ENCODE data around the gene ZNF569. TPM values are rescaled to one million over a fixed set of nuclear protein-coding genes. Genes with fewer than 3 reads are reported as not detected.

ZNF569 gene
- 6.0 TPM for total RNA-seq
- long read RNA-seq, full-length matches to known transcripts = 1 of 2 reads
- long read RNA-seq, partial matches to known transcripts = 0 of 2 reads
- long read RNA-seq, other reads (novel, unspliced or antisense) = 1 of 2 reads

GRCh38 chr19:37466798-37467607 is at the start of gene ZNF569:
Gene ZNF569 (minus strand): TSS chr19:37467444. CDS start chr19:37444921, 22,523 bp downstream.
- intact Hi-C loops (cut with DNase I) = loop anchor here (2.0 to 10.0 kb wide), 5 partner anchors 40 to 695 kb away; partner anchors contain the start of genes ZNF383, ZNF527, ZNF793 and ZNF850
- DNase-seq (ENCODE audit: missing footprints) = peak; percentile 93
- ATAC-seq = peak; percentile 83

- intact Hi-C loops (cut with DNase I) = no loop called here
- DNase-seq (ENCODE audit: missing footprints) = no peak
These were observed 46.2 kb upstream of the ZNF569 start for GRCh38 chr19:37513397-37513796.

DNA sequence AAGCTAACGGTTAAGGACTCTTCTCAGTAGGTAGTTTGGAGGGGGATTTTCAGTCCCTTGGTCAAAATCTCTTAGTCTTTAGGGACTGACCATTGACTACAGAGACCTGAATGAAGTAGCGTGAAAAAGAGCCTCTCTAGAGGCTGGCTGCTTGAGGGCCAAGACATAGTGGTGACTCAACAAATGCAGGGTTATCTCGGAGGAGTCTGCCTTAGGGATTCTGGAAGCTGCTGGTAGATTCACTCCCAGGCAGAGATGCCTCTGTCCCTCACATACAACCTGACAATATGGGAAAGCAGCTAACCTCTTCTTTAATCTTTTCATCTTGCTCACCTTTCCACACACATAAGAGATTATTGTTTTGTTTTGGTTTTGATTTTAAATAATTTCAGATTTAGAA is 44.6 kb upstream of the ZNF569 start:
- DNase-seq (ENCODE audit: missing footprints) (no peak), ATAC-seq (no peak)
- intact Hi-C loops (cut with DNase I) = no loop called here

More at GRCh38 chr19:37513397-37513796, 46.2 kb upstream of the ZNF569 start:
- no peak for ATAC-seq

DNA sequence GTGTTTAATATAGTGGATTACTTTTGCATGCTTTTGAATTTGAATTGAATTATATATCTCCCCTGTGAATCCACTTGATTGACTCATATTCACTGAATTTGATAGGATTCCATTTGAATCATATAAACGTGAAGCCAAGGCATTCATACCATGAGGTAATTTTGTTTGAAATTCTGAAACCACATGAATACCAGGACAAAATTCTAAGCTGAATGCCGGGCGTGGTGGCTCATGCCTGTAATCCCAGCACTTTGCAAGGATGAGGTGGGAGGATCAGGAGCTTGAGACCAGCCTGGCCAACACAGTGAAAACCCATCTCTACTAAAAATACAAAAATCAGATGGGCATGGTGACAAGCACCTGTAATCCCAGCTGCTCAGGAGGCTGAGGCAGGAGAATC is 43.9 kb upstream of the ZNF569 start:
- DNase-seq (ENCODE audit: missing footprints) = no peak
- intact Hi-C loops (cut with DNase I) = no loop called here
- ATAC-seq = no peak

DNA sequence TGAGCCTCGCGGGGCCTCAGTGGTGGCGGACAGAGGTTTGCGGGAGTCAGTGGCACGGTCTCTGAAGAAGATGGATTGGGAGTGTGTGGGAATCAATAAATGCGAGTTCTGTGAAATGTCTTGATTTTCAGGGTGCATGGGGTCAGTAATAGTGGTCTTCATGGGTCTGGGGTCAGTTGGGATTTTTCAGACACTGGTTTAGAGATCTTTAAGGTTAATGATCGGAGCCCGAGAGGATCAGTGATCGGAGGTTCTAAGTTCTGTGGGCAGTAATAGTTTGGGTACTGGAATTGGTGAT is 39.9 kb upstream of the ZNF569 start:
- DNase-seq (ENCODE audit: missing footprints) = no peak
- intact Hi-C loops (cut with DNase I) = loop anchor here (2.0 kb wide), 1 partner anchor 40 kb away; the partner anchor contains the start of gene ZNF569
- no peak for ATAC-seq

- DNase-seq (ENCODE audit: missing footprints) = peak; percentile 84
- peak; percentile 92 for ATAC-seq
- intact Hi-C loops (cut with DNase I) = loop anchor here (2.0 kb wide), 1 partner anchor 40 kb away; the partner anchor contains the start of gene ZNF569
These were observed 39.3 kb upstream of the ZNF569 start, which contains the start of gene ZNF793 for GRCh38 chr19:37506387-37507166. Gene ZNF793 (plus strand): TSS chr19:37506939. CDS start chr19:37523440, 16,501 bp downstream.

DNA sequence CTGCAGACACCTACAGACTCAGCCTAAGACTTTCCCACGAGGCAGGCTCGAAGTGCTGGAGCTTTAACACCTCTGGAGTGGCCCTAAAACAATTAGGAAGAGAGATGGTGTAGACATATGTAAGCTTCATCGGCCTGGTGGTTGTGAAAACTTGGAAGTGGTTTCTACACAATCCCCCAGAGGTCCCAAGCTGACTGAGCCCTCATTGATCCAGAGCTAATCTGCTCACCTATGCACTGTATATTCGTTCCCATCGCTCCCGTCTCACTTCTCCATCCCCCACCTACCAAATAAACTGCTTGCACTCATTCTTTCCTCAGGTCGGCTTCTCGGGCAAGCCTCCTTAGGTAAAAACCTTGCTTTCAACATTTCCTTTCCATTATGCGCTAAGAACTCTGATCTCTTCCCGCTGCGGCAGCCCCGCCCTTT is 38.7 kb upstream of the ZNF569 start:
- ATAC-seq (peak; percentile 16), DNase-seq (ENCODE audit: missing footprints) (no peak)
- intact Hi-C loops (cut with DNase I) = loop anchor here (2.0 kb wide), 1 partner anchor 39 kb away; the partner anchor contains the start of gene ZNF569

DNA sequence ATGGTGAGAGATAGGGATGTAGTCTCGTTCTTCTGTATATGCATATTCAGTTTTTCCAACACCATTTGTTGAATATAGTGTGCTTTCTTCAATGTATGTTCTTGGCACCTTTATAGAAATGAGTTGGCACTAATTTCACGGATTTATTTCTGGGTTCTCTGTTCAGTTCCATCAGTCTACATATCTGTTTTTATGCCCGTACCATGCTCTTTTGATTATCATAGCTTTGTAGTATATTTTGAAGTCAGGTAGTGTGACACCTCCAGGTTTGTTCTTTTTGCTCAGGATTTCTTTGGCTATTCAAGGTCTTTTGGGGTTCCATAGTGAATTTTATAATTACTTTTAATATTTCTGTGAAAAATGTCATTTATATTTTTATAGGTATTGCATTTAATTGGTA is 25.0 kb upstream of the ZNF569 start:
- intact Hi-C loops (cut with DNase I) = no loop called here
- DNase-seq (ENCODE audit: missing footprints) (no peak), ATAC-seq (no peak)

- ATAC-seq = no peak
- intact Hi-C loops (cut with DNase I) = no loop called here
- no peak for DNase-seq (ENCODE audit: missing footprints)
These were observed 17.3 kb upstream of the ZNF569 start for GRCh38 chr19:37484406-37485168.

DNA sequence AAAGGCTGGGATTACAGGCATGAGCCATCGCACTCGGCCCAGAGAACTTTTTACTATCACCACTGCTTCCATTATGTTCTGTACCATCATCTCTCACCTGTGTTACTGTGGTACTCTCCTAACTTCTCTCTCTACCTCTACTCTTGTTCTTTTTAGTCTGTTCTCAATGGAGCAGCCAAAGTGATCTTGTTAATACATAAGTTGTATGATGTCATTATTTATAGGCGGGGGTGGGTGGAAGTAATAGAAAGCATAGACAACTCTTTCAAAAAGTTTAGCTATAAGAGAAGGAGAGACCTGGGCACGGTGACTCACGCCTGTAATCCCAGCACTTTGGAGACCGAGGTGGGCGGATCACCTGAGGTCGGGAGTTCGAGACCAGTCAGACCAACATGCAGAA is 4.9 kb upstream of the ZNF569 start:
- DNase-seq (ENCODE audit: missing footprints) (no peak), ATAC-seq (no peak)
- intact Hi-C loops (cut with DNase I) = no loop called here

- DNase-seq (ENCODE audit: missing footprints) (no peak), ATAC-seq (no peak)
- intact Hi-C loops (cut with DNase I) = no loop called here
These were observed 3.0 kb upstream of the ZNF569 start for GRCh38 chr19:37470216-37470615.

DNA sequence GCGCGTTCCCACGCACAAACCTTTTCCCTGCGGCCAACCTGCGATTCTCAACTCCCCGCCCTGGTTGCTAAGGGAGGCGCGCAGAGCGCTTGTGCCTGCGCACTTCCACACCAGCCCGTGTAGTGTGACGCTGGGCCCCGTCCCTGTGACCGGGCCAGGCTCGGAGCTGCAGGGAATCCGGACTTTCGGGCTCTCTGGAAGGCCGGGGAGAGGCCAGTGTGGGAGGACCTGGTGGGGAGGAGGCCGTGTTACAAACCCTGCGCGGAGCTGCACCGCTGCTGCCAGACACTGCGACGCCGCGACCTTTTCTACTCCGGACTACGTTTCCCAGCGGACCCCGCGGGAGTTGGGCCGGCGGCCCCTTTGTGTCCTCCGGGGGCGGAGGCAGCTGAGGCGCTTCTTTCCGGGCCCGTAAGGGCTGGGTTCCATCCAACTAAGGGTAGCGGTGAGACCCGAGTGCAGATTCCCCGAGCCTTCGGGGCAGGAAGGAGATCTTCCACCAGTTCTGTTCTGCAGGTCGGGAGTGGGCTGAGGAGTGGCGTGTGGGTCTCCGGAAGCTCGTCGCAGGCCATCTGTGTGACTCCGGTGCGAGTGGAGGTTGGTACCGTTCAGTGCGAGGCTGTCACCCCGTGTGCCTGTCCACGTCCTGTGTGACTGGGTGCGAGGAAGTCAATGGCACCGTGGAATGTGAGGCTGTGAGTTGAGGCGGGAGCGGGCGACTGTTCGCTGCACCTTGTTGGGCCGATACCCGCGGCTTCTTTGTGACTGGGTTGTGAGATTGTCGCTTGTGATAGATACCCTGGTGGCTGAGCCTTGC is 1.9 kb upstream of the ZNF569 start, which contains the start of gene ZNF570:
Gene ZNF570 (plus strand): TSS at position 396 of the 817 bp plus-strand sequence. CDS start 999 bp downstream, outside the sequence.
- intact Hi-C loops (cut with DNase I) = loop anchor here (2.0 to 10.0 kb wide), 4 partner anchors 126 to 697 kb away; partner anchors contain the start of genes ZNF383, ZNF540, ZNF571 and ZNF850
- peak; percentile 89 for ATAC-seq
- peak; percentile 94 for DNase-seq (ENCODE audit: missing footprints)

DNA sequence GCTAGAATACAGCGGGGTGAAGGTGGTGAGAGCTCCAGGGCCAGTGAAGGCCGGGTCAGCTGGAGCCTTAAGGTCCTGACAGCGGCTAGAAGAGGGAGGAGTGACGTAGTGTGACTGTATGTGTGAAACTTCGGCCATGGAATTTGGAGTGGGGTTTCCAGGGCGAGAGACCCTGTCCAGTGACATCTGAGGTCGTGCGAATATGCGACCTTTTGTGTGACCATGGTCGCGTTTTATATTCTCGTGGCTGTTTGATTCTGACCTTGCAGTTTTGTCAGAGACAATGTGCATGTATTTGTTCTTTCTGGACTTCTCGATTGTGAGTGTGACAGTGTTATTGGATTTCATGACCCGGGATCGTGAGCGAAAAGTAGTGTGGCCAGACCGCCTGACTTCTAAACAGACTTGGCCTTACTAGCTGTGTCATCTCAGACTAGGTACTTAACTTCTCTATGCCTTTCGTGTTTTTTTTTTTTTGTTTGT is 405 bp upstream of the ZNF569 start:
- intact Hi-C loops (cut with DNase I) = loop anchor here (2.0 to 10.0 kb wide), 6 partner anchors 39 to 695 kb away; partner anchors contain the start of genes ZNF383, ZNF527, ZNF540 and ZNF571
- DNase-seq (ENCODE audit: missing footprints) (no peak), ATAC-seq (no peak)

DNA sequence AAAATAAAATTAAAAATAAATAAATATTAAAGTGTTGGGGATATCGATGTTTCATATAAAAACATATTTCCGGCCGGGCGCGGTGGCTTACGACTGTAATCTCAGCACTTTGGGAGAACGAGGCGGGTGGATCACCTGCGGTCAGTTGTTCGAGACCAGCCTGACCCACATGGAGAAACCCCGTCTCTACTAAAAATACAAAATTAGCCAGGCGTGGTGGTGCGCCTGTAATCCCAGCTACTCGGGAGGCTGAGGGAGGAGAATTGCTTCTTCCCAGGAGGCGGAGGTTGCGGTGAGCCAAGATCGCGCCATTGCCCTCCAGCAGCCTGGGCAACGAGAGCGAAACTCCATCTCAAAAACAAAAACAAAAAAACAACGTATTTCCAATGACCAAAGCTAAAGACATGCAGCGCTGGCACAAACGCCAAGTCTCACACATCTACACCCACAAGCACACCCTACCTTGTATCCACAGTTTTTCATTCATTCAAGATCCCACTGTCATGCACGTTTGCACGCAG is 907 bp downstream of the ZNF569 start:
- no peak for DNase-seq (ENCODE audit: missing footprints)
- intact Hi-C loops (cut with DNase I) = loop anchor here (2.0 to 10.0 kb wide), 5 partner anchors 40 to 694 kb away; partner anchors contain the start of genes ZNF383, ZNF527, ZNF793 and ZNF850
- ATAC-seq = no peak

GRCh38 chr19:37452500-37453245 is 14.6 kb downstream of the ZNF569 start:
- DNase-seq (ENCODE audit: missing footprints) (no peak), ATAC-seq (no peak)
- intact Hi-C loops (cut with DNase I) = no loop called here

GRCh38 chr19:37413313-37414084 is 53.7 kb downstream of the ZNF569 start:
- intact Hi-C loops (cut with DNase I) = no loop called here
- DNase-seq (ENCODE audit: missing footprints) = no peak
- no peak for ATAC-seq

Data from Right ventricle myocardium inferior (tissue), 1 donor.